ENCODE measurements around the gene COX14.

GRCh38 chr12:50164963-50165362 is 52.9 kb downstream of the COX14 start:
- TF ChIP-seq, protein P1, sequence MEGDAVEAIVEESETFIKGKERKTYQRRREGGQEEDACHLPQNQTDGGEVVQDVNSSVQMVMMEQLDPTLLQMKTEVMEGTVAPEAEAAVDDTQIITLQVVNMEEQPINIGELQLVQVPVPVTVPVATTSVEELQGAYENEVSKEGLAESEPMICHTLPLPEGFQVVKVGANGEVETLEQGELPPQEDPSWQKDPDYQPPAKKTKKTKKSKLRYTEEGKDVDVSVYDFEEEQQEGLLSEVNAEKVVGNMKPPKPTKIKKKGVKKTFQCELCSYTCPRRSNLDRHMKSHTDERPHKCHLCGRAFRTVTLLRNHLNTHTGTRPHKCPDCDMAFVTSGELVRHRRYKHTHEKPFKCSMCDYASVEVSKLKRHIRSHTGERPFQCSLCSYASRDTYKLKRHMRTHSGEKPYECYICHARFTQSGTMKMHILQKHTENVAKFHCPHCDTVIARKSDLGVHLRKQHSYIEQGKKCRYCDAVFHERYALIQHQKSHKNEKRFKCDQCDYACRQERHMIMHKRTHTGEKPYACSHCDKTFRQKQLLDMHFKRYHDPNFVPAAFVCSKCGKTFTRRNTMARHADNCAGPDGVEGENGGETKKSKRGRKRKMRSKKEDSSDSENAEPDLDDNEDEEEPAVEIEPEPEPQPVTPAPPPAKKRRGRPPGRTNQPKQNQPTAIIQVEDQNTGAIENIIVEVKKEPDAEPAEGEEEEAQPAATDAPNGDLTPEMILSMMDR (IDR thresholded peaks at IDR 0.05; ENCODE audit: low read depth, low read length) = no peak
- no peak for TF ChIP-seq EZH2phosphoT487 (IDR thresholded peaks at IDR 0.05; ENCODE audit: low read depth)

Data from OCI-LY3 (cell line).